IMR-90 (cell line): ENCODE data around the gene PAM16. TPM values are rescaled to one million over a fixed set of nuclear protein-coding genes. Genes with fewer than 3 reads are reported as not detected.

Experiments
- FOS ChIP-seq: fragments of 150-350 bp; IDR thresholded peaks from 2 replicates; pipeline ENCODE4 v1.6.1; 2016; ENCODE audit warnings: low read depth, low read length
- polyA plus RNA-seq, 3 experiments: library from polyadenylated mRNA; depleted of rRNA; stranded (reverse); fragments of >200 nt; gene quantifications; 2 replicates each; pipeline ENCODE4 v1.2.3, GENCODE V29; 2012; ENCODE audit warnings: low replicate concordance in 1 of 3
- total RNA-seq: library from RNA; depleted of rRNA; stranded (reverse); fragments of >200 nt; gene quantifications from 2 replicates; pipeline ENCODE4 v1.2.3, GENCODE V29; 2012
- TF ChIP-seq, protein P1 (sequence below): conservative IDR thresholded peaks from 2 replicates; pipeline ENCODE4 v1.5.1; 2012; ENCODE audit warnings: mild to moderate bottlenecking, low read depth, low read length, improper control_type of control experiment
- TF ChIP-seq, protein P2 (sequence below): fragments of 150-350 bp; IDR thresholded peaks from 2 replicates; pipeline ENCODE4 v1.6.1; 2017; ENCODE audit warnings: mild to moderate bottlenecking, antibody characterized with exemption, low read length, low read depth

PAM16 gene
- total and polyA plus RNA-seq, 2 of the 4 experiments (the other 2 are of a cell fraction), result 17.9 to 48.4 TPM

DNA sequence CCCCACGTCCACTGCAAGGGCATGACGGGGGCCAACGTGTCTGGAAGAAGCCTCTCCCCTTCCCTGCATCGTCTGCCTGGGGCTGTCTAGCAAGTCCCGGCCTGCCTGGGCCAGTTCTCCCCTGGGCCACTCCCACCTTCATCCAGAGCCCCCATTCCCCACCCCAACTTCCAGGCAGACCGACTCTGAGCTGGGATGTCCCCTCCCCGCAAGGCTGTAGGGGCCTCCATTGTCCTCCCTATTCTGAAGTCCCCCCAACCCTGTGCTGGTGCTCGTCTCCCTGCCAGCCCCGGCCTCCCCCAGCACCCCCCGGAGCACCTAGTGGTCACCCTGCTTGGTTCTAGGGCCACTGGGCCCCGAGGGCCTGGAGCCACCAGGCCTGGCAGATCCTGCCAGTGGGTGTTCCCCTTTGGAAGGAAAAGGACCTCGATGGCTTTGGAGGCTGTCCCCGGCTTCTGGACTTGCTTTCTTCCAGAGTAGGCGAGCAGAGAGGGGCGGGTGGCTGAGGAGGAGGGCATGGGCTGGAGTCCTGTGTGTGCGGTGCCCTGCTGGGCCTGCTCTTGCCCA, 30.5 kb downstream of the PAM16 start (continued):
- TF ChIP-seq, protein P1, sequence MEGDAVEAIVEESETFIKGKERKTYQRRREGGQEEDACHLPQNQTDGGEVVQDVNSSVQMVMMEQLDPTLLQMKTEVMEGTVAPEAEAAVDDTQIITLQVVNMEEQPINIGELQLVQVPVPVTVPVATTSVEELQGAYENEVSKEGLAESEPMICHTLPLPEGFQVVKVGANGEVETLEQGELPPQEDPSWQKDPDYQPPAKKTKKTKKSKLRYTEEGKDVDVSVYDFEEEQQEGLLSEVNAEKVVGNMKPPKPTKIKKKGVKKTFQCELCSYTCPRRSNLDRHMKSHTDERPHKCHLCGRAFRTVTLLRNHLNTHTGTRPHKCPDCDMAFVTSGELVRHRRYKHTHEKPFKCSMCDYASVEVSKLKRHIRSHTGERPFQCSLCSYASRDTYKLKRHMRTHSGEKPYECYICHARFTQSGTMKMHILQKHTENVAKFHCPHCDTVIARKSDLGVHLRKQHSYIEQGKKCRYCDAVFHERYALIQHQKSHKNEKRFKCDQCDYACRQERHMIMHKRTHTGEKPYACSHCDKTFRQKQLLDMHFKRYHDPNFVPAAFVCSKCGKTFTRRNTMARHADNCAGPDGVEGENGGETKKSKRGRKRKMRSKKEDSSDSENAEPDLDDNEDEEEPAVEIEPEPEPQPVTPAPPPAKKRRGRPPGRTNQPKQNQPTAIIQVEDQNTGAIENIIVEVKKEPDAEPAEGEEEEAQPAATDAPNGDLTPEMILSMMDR, result no peak
- TF ChIP-seq, protein P2, sequence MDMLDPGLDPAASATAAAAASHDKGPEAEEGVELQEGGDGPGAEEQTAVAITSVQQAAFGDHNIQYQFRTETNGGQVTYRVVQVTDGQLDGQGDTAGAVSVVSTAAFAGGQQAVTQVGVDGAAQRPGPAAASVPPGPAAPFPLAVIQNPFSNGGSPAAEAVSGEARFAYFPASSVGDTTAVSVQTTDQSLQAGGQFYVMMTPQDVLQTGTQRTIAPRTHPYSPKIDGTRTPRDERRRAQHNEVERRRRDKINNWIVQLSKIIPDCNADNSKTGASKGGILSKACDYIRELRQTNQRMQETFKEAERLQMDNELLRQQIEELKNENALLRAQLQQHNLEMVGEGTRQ, result no peak
- TF ChIP-seq FOS, result no peak
